KOPT-K1 (cell line): Measurements from ENCODE around the gene NTM.

Experiments
- H3K27ac ChIP-seq: fragments of 200-600 bp; sonication (generic); 2 replicates; pipeline ENCODE4 v1.5.1; 2016; ENCODE audit warnings: antibody characterized with exemption, mild to moderate bottlenecking, low read depth, low read length; ENCODE audit not compliant: poor library complexity, severe bottlenecking
- H3K36me3 ChIP-seq: fragments of 200-600 bp; sonication (generic); 2 replicates; pipeline ENCODE4 v1.5.1; 2017; ENCODE audit warnings: antibody characterized with exemption, mild to moderate bottlenecking, low read length, moderate library complexity; ENCODE audit not compliant: insufficient read depth
- H3K9me3 ChIP-seq: fragments of 200-600 bp; sonication (generic); 2 replicates; pipeline ENCODE4 v1.5.1; 2017; ENCODE audit warnings: antibody characterized with exemption, low read length, mild to moderate bottlenecking; ENCODE audit not compliant: insufficient read depth, poor library complexity, severe bottlenecking

NTM gene

DNA sequence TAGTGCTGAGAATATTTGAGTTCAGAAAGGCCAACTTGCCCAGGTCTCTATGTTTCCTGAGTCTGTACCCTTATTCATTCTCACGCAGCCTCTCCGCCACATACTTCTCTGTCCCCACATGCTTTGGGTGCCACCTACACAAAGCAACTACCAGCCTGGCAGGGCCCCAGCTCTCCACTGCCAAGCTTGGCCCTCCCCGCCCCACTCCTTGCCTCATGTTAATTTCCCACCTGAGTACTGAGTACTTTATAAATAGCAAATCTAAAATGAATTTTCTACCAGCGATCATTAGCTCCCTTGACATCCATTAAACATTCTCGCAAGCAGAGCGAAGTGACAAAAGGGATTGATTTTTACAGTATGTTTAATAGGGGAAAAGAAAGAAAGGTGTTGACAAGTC, 20.8 kb downstream of the NTM start:
- H3K36me3 ChIP-seq, result no peaks in the 10 kb centered on the region
- H3K27ac ChIP-seq, result no peak overlapping the region
- H3K9me3 ChIP-seq, result peaks cover 4% of the 10 kb centered on the region

DNA sequence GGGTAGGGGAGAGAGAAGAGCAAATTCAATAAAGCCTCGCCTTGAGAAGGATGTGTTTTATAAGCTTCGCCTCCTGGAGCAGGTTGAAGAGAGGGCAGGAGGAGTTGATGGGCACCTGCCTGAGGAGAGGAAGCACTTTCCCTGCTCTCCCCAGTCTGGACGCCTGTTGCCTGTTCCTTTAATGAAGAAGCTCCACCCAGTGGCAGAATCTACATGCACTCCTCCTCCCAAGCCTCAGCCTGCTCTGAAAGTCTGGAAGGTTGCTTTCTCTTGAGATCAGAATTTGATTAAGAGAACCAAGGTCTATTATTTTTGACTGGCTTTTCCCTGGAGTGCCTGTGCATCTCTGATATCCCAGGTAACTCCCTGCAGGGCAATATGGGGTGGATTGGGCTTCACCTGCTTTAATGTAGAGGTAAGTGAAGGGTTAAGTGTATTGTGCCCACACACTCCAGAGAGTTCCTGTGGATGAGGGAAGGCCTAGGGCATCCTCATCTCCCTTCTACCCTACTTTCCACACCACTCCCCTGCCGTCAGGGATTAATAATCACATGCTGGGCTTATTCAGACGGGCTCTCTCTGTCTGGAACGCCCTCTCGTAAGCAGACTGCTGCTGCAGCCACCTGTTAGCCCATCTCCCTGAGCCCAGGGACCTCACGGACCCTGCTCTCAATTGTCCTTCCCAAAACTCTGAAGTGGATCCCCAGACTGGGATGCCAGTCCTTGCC, 22.3 kb downstream of the NTM start:
- peaks cover 4% of the 10 kb centered on the region for H3K9me3 ChIP-seq
- H3K27ac ChIP-seq, result no peak overlapping the region
- no peaks in the 10 kb centered on the region for H3K36me3 ChIP-seq

DNA sequence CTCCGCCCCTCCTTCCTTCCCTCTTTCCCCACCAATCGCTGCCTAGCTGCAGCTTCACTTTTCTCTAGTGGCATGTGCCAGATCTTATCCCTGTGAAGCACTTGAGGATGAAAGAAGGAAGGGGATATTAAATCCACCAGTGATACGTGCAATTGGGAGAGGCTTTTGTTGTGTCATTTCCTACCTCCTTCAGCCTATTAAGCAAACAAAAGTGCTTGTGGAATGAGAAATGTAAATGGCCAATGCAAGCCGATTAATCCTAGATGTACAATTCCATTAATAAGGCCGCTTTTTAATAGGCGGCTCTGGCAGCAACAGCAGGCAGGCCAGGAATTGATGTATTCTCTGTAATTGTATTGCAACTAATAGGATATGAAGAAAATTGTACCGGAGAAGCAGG, 23.3 kb downstream of the NTM start:
- H3K9me3 ChIP-seq, result peaks cover 4% of the 10 kb centered on the region

DNA sequence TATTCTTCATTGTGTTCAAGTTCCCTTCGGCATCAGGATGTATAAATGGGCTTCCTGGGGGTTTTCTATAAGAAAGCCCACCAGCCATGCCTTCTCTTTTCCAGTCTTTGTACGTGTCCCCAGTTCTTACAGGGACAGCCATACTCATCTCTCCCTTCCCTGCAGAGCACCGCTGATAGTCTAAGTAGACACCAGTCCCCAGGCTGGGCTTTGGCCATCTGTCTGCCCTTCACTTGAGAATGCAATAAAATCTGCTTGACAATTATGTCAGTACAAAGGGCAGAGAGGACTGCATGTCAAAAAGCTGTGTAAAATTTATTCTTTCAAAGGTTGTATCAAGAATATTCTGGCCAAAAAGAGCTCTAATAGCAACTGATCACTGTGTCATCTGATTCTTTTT, 27.3 kb downstream of the NTM start:
- no peaks in the 10 kb centered on the region for H3K36me3 ChIP-seq

More for the DNA sequence above, 23.3 kb downstream of the NTM start:
- H3K27ac ChIP-seq, result no peak overlapping the region
- no peaks in the 10 kb centered on the region for H3K36me3 ChIP-seq

DNA sequence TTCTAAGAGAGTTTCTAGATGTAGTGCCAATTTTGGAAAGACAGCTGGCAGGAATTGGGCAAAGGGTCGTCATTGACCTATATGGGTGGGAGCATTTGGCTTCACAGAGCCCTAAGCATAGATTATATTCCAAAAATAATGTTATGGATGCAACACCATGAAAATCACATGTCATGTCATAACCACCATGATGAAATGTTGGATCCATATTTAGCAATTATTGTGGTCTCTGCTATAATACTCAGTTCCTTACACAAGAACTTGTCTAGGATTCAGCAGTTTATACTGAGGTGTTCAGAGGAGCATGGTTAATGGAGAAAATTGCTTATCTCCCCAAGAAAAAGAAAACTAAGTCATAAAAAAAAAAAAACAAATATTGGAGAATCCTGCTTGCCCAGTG, 31.6 kb downstream of the NTM start:
- Histone ChIP-seq H3K9me3 (no peaks in the 10 kb centered on the region), H3K36me3 (no peaks in the 10 kb centered on the region), H3K27ac (no peak overlapping the region)

More for the DNA sequence above, 27.3 kb downstream of the NTM start:
- no peaks in the 10 kb centered on the region for H3K9me3 ChIP-seq
- H3K27ac ChIP-seq, result no peak overlapping the region

DNA sequence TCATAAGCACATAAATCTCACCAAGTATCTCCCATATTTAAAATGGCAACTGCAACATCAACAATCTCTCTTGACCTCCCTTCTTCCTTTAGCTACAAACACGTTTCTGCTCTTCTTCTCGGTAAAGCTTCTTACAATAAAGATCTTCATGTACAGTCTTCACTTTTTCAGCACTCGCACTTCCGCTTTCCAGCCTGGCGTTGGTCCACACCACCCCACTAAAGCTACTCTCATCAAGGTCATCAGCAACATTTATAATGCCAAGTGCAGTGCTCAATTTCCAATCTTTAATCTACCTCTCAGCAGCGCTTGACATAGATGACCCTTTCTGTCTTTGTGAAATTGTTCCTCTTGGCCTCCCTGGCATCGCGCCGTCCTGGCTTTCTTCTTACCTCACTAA, 33.6 kb downstream of the NTM start:
- no peak overlapping the region for H3K27ac ChIP-seq

DNA sequence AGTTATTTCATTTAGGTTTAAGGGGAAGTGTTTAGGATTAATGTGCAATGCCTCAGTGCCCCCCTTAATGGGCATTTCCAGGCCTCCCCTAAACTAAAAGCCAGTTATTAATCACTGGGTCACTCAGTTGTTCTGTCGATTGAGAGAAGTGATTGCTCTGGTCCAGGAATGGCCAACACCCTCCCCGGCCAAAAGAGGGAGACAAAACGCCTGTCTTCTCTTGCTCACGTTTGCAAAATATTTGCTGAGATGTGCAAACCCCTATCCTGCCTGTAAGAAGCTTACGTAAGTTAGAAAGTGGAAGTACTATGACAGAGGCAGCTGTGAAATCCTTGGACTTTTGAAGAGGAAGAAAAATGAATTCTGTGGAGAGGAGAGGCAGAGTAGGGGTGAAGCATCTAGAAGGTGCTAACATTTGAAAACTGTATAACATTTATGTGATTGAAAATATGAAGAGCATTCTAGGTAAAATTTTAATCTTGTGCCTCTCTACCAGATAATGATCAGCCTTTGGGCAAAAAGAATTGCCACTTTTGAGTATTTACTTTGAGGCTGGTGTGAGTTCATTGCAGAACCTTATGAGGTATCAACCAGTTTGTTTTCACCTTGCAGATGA, 37.7 kb downstream of the NTM start:
- H3K27ac ChIP-seq, result no peak overlapping the region
- no peaks in the 10 kb centered on the region for H3K9me3 ChIP-seq
- H3K36me3 ChIP-seq, result no peaks in the 10 kb centered on the region

More for the DNA sequence above, 33.6 kb downstream of the NTM start:
- Histone ChIP-seq H3K36me3 (no peaks in the 10 kb centered on the region), H3K9me3 (no peaks in the 10 kb centered on the region)

DNA sequence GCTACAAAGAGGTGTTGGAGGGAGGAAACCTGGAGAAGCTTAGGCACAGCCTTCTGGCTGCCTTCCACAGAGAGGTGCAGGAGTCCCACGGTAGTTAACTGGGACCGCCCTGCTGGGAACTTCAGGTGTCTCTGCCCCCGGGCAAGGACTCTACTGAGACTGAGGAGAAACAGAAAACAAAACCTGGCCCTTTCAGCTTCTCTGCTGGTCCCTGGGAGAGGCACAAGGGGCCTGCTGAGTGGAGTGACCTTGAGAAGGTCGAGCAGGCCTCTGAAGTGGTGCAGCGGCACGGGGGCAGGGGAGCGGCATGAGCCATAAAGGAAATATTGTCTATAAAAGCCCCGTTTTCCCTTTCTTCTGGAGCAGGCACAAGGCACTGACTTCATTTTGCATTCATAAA, 38.9 kb downstream of the NTM start:
- Histone ChIP-seq H3K36me3 (no peaks in the 10 kb centered on the region), H3K9me3 (no peaks in the 10 kb centered on the region), H3K27ac (no peak overlapping the region)

DNA sequence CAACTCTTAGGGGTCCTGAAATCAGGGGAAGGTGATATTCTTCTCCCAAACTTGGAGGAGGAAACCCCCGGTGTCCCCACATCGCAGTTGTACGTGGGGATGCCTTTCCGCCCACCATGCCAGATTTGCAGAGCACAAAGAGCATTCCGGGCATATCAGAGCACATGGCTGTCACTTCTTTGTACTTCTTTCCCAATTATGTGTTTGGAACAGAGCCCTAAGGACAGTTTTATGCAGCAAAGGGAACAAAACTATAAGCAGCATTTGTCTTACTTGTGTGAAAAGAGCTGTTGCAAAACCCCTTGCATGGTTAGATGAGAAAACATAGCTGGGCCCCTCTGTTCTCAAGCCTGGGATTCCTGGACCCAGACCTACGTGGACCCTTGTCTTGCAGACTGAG, 41.2 kb downstream of the NTM start:
- Histone ChIP-seq H3K9me3 (no peaks in the 10 kb centered on the region), H3K27ac (no peak overlapping the region)

DNA sequence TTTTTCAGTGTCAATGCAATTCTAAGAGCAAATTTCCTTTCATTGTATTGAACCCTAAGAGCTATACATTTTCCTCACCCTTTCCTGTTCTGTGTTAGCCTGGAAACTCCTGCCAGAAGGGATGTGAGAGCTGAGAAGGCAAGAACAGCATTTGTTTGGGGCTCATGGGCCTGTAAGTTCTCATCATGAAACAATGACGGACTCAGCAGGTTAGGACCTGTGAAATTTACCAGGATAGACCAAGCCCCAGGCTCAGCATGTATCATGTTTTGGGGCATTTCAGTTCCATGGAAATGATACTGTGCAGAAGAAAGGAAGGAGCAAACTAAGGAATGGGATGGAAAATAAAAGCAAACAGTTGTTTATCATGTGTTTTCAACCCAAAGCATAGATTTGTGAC, 41.6 kb downstream of the NTM start:
- Histone ChIP-seq H3K36me3 (no peaks in the 10 kb centered on the region), H3K9me3 (no peaks in the 10 kb centered on the region), H3K27ac (no peak overlapping the region)

More for the DNA sequence above, 41.2 kb downstream of the NTM start:
- no peaks in the 10 kb centered on the region for H3K36me3 ChIP-seq

DNA sequence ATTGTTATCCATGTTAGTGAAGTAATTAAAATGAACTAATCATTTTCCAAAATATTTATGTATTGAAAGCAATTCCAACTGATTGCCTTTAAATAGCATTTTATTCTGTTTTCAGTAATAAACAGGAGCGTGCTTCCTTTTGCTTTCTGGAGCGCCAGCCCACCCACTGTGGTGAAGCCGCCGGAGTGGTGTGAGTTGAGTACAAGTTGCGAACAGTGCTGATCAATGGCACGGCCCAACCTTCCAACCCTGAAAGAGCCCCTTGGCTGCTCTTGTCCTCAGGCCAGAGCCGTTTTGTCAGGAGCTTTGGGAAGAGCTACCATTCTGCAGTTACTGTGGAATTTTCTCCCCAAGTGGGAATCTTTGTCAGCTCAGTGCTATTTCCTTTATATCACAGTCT, 42.8 kb downstream of the NTM start:
- H3K27ac ChIP-seq, result no peak overlapping the region
- H3K36me3 ChIP-seq, result no peaks in the 10 kb centered on the region
- no peaks in the 10 kb centered on the region for H3K9me3 ChIP-seq

DNA sequence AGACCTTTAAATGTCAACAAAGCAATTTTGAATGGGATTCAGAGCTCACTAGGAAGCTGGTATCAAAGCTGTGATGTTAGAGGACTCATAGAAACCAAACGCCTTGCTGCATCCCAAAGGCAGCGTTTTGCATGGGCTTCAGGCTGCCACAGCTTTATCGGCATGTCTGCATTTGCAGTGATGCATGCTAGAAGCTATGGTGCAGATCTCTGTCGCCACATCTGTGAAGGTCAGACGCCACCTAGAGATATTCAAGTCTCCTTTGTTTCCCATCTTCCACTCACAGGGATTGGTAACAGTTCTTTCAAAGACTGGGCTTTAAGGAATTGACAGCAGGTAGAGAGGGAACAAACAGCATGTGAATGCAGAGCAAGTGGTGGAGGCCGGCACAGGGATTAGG, 47.8 kb downstream of the NTM start:
- Histone ChIP-seq H3K27ac (no peak overlapping the region), H3K9me3 (no peaks in the 10 kb centered on the region)

DNA sequence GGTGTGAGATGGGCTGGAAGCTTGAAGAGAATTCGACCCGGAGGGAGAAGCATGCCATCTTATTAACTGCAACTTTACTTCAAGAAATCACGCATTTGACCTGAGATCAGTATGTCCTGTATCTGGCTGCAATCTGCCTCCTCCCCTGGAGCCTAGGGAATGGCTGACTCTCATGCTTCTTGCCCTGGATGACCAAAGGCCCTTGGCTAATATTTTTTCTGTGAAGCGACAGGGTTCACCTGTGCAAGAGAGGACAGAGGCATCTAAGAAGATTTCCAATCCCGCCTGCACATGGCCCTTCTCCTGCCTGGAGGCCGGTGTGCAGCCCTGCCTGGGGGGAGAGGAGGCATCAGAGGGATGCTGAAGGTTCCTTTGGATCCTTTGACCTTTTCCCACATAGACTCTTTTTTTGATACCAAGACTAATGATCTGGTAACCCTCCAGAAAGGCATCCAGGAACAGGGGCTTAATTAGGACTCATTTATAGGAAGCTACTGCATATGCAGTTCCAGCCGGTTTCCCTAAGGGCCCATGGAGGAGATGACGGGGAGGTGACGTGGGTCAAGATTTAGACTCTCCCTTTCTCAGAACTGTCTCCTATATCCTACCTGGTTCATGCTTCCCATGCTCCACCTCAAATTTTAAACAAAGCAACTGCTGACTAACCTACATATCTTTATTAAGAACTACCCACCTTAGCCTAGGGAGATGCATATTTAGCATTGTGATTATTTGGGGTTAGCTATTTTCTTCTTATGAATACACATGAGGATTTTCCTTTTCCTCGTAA, 50.8 kb downstream of the NTM start:
- Histone ChIP-seq H3K9me3 (no peaks in the 10 kb centered on the region), H3K27ac (no peak overlapping the region), H3K36me3 (no peaks in the 10 kb centered on the region)

More for the DNA sequence above, 47.8 kb downstream of the NTM start:
- no peaks in the 10 kb centered on the region for H3K36me3 ChIP-seq

DNA sequence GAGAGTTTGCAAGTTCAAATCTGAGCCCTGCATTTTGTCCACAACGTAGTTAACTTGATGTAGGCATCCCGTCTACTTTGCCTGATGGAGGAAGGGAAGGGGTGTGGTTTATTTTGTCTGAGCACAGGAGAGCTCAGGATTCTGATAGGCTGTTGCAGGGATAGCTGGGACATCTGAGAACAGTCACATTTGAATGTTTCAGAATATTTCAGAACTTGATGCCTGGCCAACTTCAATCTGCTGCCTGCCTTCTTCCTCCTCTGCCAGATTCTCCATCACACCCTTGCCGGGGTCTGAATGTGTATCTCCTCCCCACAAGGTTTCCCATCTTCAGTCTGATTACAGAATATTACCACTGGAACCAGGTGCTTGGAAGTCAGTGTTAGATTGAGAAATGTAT, 51.6 kb downstream of the NTM start:
- no peak overlapping the region for H3K27ac ChIP-seq
- H3K9me3 ChIP-seq, result no peaks in the 10 kb centered on the region
- no peaks in the 10 kb centered on the region for H3K36me3 ChIP-seq

DNA sequence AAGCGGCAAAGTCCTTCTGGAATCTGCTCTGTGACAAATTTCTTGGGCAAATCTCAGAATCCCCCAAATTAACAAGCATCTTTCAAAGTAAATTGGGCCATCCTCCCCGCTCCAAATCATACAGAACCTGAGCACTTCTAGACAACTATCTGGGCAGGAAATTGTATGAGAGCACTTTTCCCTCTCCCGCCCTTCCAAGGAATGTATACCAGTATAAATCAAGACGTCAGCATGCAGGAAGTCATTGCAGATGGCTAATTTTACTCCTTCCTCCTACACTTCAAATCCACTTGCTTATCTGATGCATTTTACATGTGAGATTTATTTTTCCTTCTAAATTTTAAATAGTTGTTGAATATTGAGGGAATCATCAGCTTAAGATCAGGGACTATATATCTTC, 52.1 kb downstream of the NTM start:
- no peak overlapping the region for H3K27ac ChIP-seq
- H3K9me3 ChIP-seq, result no peaks in the 10 kb centered on the region
- H3K36me3 ChIP-seq, result no peaks in the 10 kb centered on the region
